Suprapubic skin (tissue), 3 donors: ENCODE measurements around the gene ABHD2.

Source experiments
- CTCF ChIP-seq, 2 donors: fragments of 200-600 bp in 1 of 2; fragments of 450-650 bp in 1 of 2; sonication (generic) in 1 of 2; IDR thresholded peaks; one replicate each; pipeline ENCODE4 v1.5.1; 2016 to 2019; ENCODE audit warnings: antibody characterized with exemption in 2 of 2, mild to moderate bottlenecking in 1 of 2, moderate library complexity in 1 of 2
- EP300 ChIP-seq: sonication (generic); formaldehyde crosslinking; IDR thresholded peaks from one replicate; pipeline ENCODE4 v1.6.1; 2017; ENCODE audit warnings: antibody characterized with exemption
- POLR2A ChIP-seq, 2 donors: fragments of 450-650 bp; IDR thresholded peaks; one replicate each; pipeline ENCODE4 v1.6.1; 2017; ENCODE audit warnings: antibody characterized with exemption in 2 of 2, mild to moderate bottlenecking in 2 of 2, moderate library complexity in 2 of 2

DNA sequence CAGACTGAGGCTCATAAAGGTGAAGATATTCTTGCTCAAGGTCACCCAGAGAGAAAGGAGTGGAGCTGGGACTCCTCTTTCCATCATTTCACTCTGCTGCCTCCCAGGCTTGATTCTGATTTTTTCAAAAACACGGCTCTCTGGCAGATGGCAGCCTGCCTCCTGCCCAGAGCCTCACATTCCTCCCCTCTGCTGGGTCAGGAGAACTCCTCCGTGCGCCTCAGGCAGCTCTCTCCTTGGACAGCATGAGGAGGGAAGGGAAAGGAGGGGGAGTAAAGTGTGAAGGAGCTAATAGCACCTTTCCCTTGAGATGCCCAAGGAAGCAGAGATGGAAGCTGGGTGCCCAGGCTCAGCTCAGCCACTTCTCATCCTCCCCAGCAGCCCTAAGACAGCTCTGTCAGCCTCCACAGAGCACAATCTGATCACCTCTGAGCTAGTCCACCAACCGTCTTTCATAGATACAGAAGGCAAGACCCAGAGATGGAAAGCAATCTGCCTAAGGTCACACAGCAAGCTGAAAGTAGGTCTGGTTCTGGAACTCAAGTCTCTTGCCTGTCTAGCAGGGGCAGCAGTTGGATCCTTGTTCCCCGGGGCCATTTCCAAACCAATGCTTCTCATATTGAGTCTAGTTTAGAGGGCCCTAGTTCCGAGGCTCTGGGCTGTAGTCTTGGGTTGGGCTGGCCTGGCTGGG, 129.6 kb downstream of the ABHD2 start:
- TF ChIP-seq CTCF (IDR thresholded peaks at IDR 0.05) (no peak), POLR2A (IDR thresholded peaks at IDR 0.05) (no peak), EP300 (no peak)
